Testis (tissue), 2 donors: Measurements from ENCODE around the gene COL23A1.

ENCODE experiments used
- CTCF ChIP-seq, 3 experiments: fragments of 450-650 bp in 2 of 3; fragments of 200-600 bp in 1 of 3; sonication (generic) in 1 of 3; IDR thresholded peaks; one replicate each; pipeline ENCODE4 v1.5.1; 2016 to 2019; ENCODE audit warnings: antibody characterized with exemption in 3 of 3, mild to moderate bottlenecking in 2 of 3, moderate library complexity in 1 of 3
- POLR2A ChIP-seq: fragments of 450-650 bp; IDR thresholded peaks from one replicate; pipeline ENCODE4 v1.6.1; 2017; ENCODE audit warnings: antibody characterized with exemption, mild to moderate bottlenecking, moderate library complexity

GRCh38 chr5:178349625-178350353, 240.4 kb downstream of the COL23A1 start:
- TF ChIP-seq POLR2A (no peak), CTCF (IDR thresholded peaks at IDR 0.05) (no peak)
